OCI-LY3 (cell line): ENCODE data around the gene ATP10D.

Experiments
- EZH2phosphoT487 ChIP-seq: fragments of 200-600 bp; shearing (Covaris generic); IDR thresholded peaks from 2 replicates; pipeline ENCODE4 v1.6.1; 2018; ENCODE audit warnings: antibody characterized with exemption, mixed run types, low read depth
- TF ChIP-seq, protein P1 (sequence below): fragments of 200-600, 300-600 bp; sonication (generic); IDR thresholded peaks from 2 replicates; pipeline ENCODE4 v1.5.1; 2014; ENCODE audit warnings: antibody characterized with exemption, low read length, low read depth

GRCh38 chr4:47532658-47533057 is 47.6 kb downstream of the ATP10D start:
- TF ChIP-seq, protein P1, sequence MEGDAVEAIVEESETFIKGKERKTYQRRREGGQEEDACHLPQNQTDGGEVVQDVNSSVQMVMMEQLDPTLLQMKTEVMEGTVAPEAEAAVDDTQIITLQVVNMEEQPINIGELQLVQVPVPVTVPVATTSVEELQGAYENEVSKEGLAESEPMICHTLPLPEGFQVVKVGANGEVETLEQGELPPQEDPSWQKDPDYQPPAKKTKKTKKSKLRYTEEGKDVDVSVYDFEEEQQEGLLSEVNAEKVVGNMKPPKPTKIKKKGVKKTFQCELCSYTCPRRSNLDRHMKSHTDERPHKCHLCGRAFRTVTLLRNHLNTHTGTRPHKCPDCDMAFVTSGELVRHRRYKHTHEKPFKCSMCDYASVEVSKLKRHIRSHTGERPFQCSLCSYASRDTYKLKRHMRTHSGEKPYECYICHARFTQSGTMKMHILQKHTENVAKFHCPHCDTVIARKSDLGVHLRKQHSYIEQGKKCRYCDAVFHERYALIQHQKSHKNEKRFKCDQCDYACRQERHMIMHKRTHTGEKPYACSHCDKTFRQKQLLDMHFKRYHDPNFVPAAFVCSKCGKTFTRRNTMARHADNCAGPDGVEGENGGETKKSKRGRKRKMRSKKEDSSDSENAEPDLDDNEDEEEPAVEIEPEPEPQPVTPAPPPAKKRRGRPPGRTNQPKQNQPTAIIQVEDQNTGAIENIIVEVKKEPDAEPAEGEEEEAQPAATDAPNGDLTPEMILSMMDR: no peak
- TF ChIP-seq EZH2phosphoT487: no peak
